Measurements from ENCODE around the gene FAM107A. TPM values are rescaled to one million over a fixed set of nuclear protein-coding genes. Genes with fewer than 3 reads are reported as not detected.

The FAM107A gene
- total RNA-seq, 1 donor from 2014 or later, result 2.6 TPM

GRCh38 chr3:58519668-58520402, 57.4 kb downstream of the FAM107A start:
- DNase-seq (ENCODE audit: low spot score), result no peak

- peak; percentile 77 for DNase-seq (ENCODE audit: low spot score)
These were observed 58.9 kb downstream of the FAM107A start for GRCh38 chr3:58518291-58518789.

GRCh38 chr3:58514405-58514804, 62.8 kb downstream of the FAM107A start:
- DNase-seq (ENCODE audit: low spot score), result no peak

Other genes starting within 250 kb of the FAM107A start
- gene PXK, start 244.5 kb downstream of the FAM107A start, total RNA-seq (ENCODE audit: insufficient read depth, low replicate concordance), result 47.9 TPM
- gene PDHB, start 143.6 kb downstream of the FAM107A start, total RNA-seq (ENCODE audit: insufficient read depth, low replicate concordance), result 77.8 TPM
- 14.0 TPM for gene KCTD6, start 85.3 kb downstream of the FAM107A start, total RNA-seq (ENCODE audit: insufficient read depth, low replicate concordance)
- 17.1 TPM for gene ACOX2, start 40.2 kb downstream of the FAM107A start, total RNA-seq (ENCODE audit: insufficient read depth, low replicate concordance)
- gene FAM3D, start 89.4 kb upstream of the FAM107A start, total RNA-seq (ENCODE audit: insufficient read depth, low replicate concordance), result not detected